Subcutaneous abdominal adipose tissue (tissue), 5 donors: ENCODE data around the gene MAGI1.

Experiments used
- H3K27ac ChIP-seq: one replicate; pipeline ENCODE4 v1.7.0; 2013; ENCODE audit warnings: low read depth, mild to moderate bottlenecking, inconsistent platforms, low read length, moderate library complexity
- H3K27me3 ChIP-seq, 5 donors: one replicate each; pipeline ENCODE4 v1.7.0; 2013; ENCODE audit warnings: low read length in 5 of 5, inconsistent platforms in 1 of 5; ENCODE audit not compliant: control insufficient read depth in 5 of 5, insufficient read depth in 4 of 5
- H3K36me3 ChIP-seq, 5 donors: one replicate each; pipeline ENCODE4 v1.7.0; 2013; ENCODE audit warnings: low read length in 5 of 5; ENCODE audit not compliant: control insufficient read depth in 5 of 5, insufficient read depth in 5 of 5
- H3K4me1 ChIP-seq, 5 donors: one replicate each; pipeline ENCODE4 v1.7.0; 2013; ENCODE audit warnings: low read length in 5 of 5, mild to moderate bottlenecking in 3 of 5, moderate library complexity in 1 of 5; ENCODE audit not compliant: control insufficient read depth in 5 of 5, insufficient read depth in 5 of 5
- H3K4me3 ChIP-seq, 5 donors: one replicate each; pipeline ENCODE4 v1.7.0; 2013; ENCODE audit warnings: low read length in 5 of 5, low read depth in 1 of 5
- H3K9ac ChIP-seq, 5 donors: one replicate each; pipeline ENCODE4 v1.7.0; 2013; ENCODE audit warnings: low read length in 5 of 5, mild to moderate bottlenecking in 4 of 5, moderate library complexity in 3 of 5
- H3K9me3 ChIP-seq, 5 donors: one replicate each; pipeline ENCODE4 v1.7.0; 2013; ENCODE audit warnings: low read length in 5 of 5; ENCODE audit not compliant: control insufficient read depth in 5 of 5
- donor health status: healthy.
- donor health status: healthy.
- donor health status: healthy.
- donor health status: healthy.
- donor health status: healthy.

MAGI1 gene

DNA sequence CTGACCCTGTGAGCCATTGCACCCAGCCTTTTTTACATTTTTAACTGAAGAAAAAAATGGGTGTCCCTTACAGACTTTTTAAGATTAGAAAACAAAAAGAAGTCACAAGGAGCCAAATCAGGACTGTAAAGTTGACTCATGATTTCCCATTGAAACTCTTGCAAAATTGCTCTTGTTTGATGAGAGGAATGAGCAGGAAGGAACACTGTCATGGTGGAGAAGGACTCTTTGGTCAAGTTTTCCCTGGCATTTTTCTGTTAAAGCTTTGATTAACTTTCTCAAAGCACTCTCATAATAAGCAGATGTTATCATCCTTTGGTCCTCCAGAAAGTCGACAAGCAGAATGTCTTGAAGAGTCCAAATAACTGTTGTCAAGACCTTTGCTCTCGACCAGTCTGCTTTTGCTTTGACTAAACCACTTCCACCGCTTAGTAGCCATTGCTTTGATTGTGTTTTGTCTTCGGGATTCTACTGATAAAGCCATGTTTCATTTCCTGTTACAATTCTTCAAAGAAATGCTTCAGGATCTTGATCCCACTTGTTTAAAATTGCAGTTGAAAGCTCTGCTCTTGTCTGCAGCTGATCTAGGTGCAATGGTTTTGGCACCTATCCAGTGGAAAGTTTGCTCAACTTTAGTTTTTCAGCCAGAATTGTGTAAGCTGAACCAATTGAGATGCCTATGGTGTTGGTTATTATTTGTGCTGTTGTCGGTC lies 369.4 kb downstream of the MAGI1 start:
- Histone ChIP-seq H3K9me3 (no peaks in the 10 kb centered on the region), H3K27me3 (no peaks in the 10 kb centered on the region), H3K9ac (no peak overlapping the region), H3K36me3 (no peaks in the 10 kb centered on the region), H3K4me3 (no peak overlapping the region), H3K4me1 (peaks cover 0 to 20% (median 0%) of the 10 kb centered on the region in 5 donors), H3K27ac (no peak overlapping the region)

DNA sequence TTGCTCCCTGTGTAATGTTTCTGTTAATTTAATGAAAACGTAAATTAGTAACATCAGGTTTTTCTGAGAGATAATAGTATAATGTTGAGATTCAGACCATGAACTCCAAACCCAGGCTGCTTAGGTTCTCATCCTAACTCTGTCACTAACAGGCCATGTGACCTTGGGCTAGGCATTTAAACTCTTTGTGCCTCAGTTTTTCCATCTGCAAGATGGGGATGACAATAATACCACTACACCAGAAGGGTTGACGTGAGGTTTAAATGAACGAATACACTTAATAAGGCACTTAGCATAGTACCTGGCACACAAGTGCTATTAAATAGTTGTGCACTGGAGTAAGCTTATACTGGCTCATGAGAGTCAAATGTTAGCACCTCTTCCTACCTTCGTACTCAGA lies 370.8 kb downstream of the MAGI1 start:
- Histone ChIP-seq H3K9ac (no peak overlapping the region), H3K36me3 (no peaks in the 10 kb centered on the region), H3K4me3 (no peak overlapping the region), H3K4me1 (peaks cover 0 to 20% (median 0%) of the 10 kb centered on the region in 5 donors), H3K27me3 (no peaks in the 10 kb centered on the region), H3K27ac (no peak overlapping the region), H3K9me3 (no peaks in the 10 kb centered on the region)

DNA sequence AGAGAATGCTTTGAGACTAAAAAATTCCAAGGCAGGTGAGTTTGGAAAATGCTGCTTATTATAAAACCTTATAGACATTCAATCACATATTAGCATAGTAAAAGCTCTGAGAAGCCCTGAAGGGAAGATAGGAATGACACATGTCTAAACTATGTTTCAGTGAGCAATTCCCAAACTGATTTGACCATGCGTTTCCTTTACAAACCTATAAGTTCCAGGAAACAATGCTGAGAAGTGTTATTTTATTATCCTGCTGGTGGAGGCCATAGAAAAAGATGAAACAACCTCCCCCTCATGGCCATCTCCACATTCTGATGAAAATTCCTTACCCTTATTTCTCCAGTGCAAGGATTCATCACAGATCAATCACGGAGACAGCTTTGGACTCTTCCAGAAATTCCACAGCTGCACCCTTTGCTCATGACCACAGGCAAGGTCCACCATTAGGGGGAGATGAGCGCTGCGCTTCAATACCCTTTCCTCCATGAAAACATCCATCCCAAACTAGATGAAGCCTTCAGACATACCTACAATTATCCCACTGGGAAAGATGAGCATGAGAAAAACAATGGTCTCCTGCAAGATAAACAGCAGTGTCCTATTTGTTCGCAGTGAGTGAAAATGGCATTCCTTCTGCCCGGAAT lies 372.1 kb downstream of the MAGI1 start:
- H3K9ac ChIP-seq: no peak overlapping the region
- H3K27me3 ChIP-seq: no peaks in the 10 kb centered on the region
- no peak overlapping the region for H3K27ac ChIP-seq
- H3K9me3 ChIP-seq: no peaks in the 10 kb centered on the region
- H3K4me1 ChIP-seq: peaks cover 0 to 20% (median 0%) of the 10 kb centered on the region in 5 donors
- no peaks in the 10 kb centered on the region for H3K36me3 ChIP-seq
- no peak overlapping the region for H3K4me3 ChIP-seq

DNA sequence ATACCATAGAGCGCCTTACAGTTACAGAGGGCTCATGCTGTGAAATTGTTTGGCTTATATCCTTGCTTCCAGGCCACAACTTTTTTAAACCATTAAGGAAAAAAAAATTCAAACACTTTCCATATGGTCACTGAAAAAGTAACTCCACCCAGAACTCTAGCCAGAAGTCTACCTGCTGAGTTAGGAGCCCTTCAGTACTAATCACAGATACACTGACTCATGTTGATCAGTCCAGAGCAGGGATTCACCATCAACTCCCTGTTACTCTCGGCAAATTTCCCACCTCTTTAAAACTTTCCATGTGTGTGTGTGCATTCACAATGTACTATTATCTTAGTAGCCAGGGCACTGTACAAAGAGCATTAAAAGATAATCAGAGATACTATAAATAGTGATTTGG lies 372.8 kb downstream of the MAGI1 start:
- Histone ChIP-seq H3K9me3 (no peaks in the 10 kb centered on the region), H3K27ac (no peak overlapping the region), H3K4me1 (peaks cover 0 to 15% (median 0%) of the 10 kb centered on the region in 5 donors), H3K27me3 (no peaks in the 10 kb centered on the region), H3K36me3 (no peaks in the 10 kb centered on the region), H3K4me3 (no peak overlapping the region), H3K9ac (no peak overlapping the region)

DNA sequence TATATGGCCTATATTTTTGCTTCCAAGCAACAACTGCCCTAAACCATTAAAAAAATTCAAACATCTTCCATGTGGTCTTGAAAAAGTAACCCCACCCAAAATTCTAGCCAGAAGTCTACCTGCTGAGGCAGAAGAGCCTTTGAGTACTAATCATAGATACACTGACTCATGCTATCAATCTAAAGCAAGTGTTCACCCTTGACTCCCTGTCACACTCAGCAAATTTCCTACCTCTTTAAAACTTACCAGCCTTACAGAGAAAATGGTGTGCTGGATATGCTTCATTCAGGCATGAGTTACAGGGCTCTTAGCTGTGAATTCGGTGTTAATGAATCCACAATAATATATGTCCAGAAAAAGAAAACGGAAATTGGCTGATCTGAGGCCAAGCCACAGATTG lies 373.8 kb downstream of the MAGI1 start:
- no peak overlapping the region for H3K9ac ChIP-seq
- H3K9me3 ChIP-seq: no peaks in the 10 kb centered on the region
- no peak overlapping the region for H3K27ac ChIP-seq
- no peaks in the 10 kb centered on the region for H3K36me3 ChIP-seq
- no peak overlapping the region for H3K4me3 ChIP-seq
- H3K27me3 ChIP-seq: no peaks in the 10 kb centered on the region
- peaks cover 0 to 10% (median 0%) of the 10 kb centered on the region in 5 donors for H3K4me1 ChIP-seq

DNA sequence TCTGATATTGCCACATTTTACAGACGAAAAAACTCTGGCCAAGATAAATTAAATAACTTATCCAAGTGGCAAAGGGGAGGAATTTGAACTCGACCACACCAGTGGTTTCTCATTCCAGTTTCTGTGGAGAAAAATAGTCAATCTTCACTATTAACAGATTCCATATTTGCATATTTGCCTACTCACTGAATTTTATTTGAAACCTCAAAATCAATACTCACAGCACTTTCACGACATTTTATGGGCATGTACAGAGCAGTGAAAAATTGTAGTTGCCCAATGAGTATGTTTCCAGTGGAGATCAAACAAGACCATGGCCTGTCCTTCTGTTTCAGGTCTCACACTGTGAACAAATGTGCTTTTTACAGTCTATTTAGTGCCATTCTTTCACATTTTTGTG lies 374.3 kb downstream of the MAGI1 start:
- Histone ChIP-seq H3K4me3 (no peak overlapping the region), H3K27ac (no peak overlapping the region), H3K27me3 (no peaks in the 10 kb centered on the region), H3K4me1 (peaks cover 0 to 6% (median 0%) of the 10 kb centered on the region in 5 donors), H3K9ac (no peak overlapping the region), H3K9me3 (no peaks in the 10 kb centered on the region), H3K36me3 (no peaks in the 10 kb centered on the region)

DNA sequence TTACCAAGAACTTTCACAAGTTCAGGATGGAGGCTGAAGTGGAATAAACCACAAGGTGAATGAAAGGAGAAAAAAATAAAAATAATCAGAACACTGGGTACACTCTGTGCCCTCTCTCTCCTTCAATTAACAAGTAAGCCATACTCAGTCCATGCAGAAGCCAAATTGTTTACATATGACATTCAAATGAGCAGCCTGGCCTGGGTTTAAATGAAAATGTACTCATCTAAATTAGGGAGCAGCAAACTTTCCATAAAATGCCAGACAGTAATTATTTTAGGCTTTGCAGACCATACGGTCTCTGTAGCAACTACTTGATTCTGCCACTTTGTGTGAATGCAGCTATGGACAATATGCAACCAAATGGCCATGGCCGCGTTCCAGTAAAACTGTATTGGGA lies 376.6 kb downstream of the MAGI1 start:
- Histone ChIP-seq H3K9me3 (no peaks in the 10 kb centered on the region), H3K27ac (no peak overlapping the region), H3K9ac (no peak overlapping the region), H3K36me3 (no peaks in the 10 kb centered on the region), H3K4me1 (no peaks in the 10 kb centered on the region), H3K27me3 (no peaks in the 10 kb centered on the region), H3K4me3 (no peak overlapping the region)

DNA sequence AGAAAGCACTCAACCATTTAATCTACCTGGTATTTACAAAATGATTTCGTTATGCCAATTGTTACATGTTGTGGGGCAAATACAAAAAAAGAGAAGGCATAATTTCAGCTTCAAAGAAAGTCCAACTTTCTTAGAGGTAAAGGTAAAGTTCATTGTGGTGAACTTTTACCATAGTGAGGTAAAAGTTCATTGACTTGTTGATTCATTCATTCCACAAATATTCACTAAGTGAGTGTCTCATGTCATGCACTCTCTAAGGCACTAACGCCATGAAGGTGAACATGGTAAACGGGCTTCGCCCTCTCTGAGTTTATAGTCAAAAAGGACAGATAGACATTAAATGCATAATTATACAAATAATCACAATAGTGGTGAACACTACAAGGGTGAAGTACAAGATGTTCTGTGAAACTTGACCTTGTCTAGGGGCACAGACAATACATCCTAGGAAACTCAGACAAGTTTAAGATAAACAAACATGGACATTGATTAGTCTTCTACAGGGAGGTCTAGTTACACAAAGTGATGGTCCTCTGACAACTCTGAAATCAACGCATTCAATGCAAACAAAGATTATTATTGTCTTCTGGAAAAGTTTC lies 378.6 kb downstream of the MAGI1 start:
- no peaks in the 10 kb centered on the region for H3K4me1 ChIP-seq
- no peaks in the 10 kb centered on the region for H3K27me3 ChIP-seq
- no peak overlapping the region for H3K4me3 ChIP-seq
- H3K27ac ChIP-seq: no peak overlapping the region
- no peaks in the 10 kb centered on the region for H3K36me3 ChIP-seq
- no peak overlapping the region for H3K9ac ChIP-seq
- H3K9me3 ChIP-seq: no peaks in the 10 kb centered on the region

DNA sequence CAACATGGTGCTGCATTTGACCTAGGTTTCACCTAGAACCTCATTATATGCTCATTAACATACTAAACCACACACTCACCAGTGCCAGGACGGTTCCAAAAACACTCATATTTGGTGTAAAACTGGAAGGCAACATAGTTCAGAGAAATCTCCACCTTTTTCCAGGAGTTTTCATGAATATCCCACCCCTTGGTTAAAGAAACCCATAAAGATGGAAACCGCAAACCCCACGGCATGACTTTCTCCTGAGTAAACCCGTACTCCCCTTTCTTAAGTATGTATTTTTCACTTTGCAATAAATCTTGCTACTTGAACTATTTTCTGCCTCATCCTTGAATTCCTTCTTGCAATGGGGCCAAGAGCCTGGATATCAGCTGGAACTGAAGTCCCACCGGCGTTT lies 379.3 kb downstream of the MAGI1 start:
- Histone ChIP-seq H3K9me3 (no peaks in the 10 kb centered on the region), H3K4me3 (no peak overlapping the region), H3K27ac (no peak overlapping the region), H3K27me3 (no peaks in the 10 kb centered on the region), H3K4me1 (no peaks in the 10 kb centered on the region), H3K36me3 (no peaks in the 10 kb centered on the region), H3K9ac (no peak overlapping the region)

DNA sequence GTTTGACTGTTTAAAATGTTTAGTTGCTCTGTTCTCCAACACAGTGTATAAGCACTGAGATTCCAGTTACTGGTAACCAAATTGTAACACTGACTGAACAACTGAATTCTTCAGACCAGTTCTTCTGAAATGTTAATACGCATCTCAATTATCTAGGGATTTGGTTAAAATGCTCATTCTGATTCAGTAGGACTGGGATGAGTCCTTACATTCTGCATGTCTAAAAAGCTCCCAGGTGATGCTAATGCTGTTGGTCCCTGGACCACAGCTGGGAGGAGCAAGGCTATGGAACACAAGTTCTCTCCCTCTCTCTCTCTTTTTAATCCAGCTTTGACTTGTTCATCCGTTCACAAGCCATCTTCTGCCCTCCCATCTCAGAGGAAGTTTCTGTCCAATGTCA lies 380.3 kb downstream of the MAGI1 start:
- Histone ChIP-seq H3K4me3 (no peak overlapping the region), H3K9ac (no peak overlapping the region), H3K27ac (no peak overlapping the region), H3K9me3 (no peaks in the 10 kb centered on the region), H3K27me3 (no peaks in the 10 kb centered on the region), H3K36me3 (no peaks in the 10 kb centered on the region), H3K4me1 (no peaks in the 10 kb centered on the region)
